K562 (cell line): Measurements from ENCODE around the gene FAM124A.

Experiments used
- ESRRA ChIP-seq: fragments of 450-650 bp; IDR thresholded peaks from 2 replicates; pipeline ENCODE4 v1.6.1; 2014; ENCODE audit warnings: low read depth, mild to moderate bottlenecking, moderate library complexity, borderline replicate concordance
- EZH2 ChIP-seq: IDR thresholded peaks from 2 replicates; pipeline ENCODE4 v1.6.1; 2012; ENCODE audit warnings: low read depth, mild to moderate bottlenecking, inconsistent platforms, low read length, borderline replicate concordance
- NBN ChIP-seq: fragments of 450-650 bp; IDR thresholded peaks from 2 replicates; pipeline ENCODE4 v1.6.1; 2016; ENCODE audit warnings: low read depth, mild to moderate bottlenecking
- NFIC ChIP-seq: fragments of 450-650 bp; IDR thresholded peaks from 2 replicates; pipeline ENCODE4 v1.6.1; 2017; ENCODE audit warnings: mild to moderate bottlenecking, inconsistent platforms
- RAD21 ChIP-seq, 2 experiments: fragments of 250-450 bp in 1 of 2; fragments of 450-650 bp in 1 of 2; sonication (Bioruptor Pico) in 1 of 2; formaldehyde crosslinking in 1 of 2; IDR thresholded peaks in 1 of 2; conservative IDR thresholded peaks in 1 of 2; 2 replicates each; pipeline versions ENCODE4 v1.4.0 to v1.8.0; 2020 to 2022; ENCODE audit warnings: mild to moderate bottlenecking in 2 of 2, moderate library complexity in 1 of 2
- SMARCC2 ChIP-seq: fragments of 450-650 bp; IDR thresholded peaks from 2 replicates; pipeline ENCODE4 v1.6.1; 2017; ENCODE audit warnings: antibody characterized with exemption, moderate library complexity, mild to moderate bottlenecking, low read depth
- SPI1 ChIP-seq: IDR thresholded peaks from 2 replicates; pipeline ENCODE4 v1.6.1; 2011; ENCODE audit warnings: low read depth, low read length, control low read depth, borderline replicate concordance
- SREBF1 ChIP-seq: fragments of 150-350 bp; IDR thresholded peaks from 2 replicates; pipeline ENCODE4 v1.6.1; 2014; ENCODE audit warnings: antibody characterized with exemption, low read depth, low read length, borderline replicate concordance
- ZBTB8A ChIP-seq: fragments of 450-650 bp; IDR thresholded peaks from 2 replicates; pipeline ENCODE4 v1.6.1; 2018; ENCODE audit warnings: mild to moderate bottlenecking, moderate library complexity; ENCODE audit not compliant: partially characterized antibody
- ZKSCAN1 ChIP-seq: fragments of 150-350 bp; IDR thresholded peaks from 2 replicates; pipeline ENCODE4 v1.6.1; 2016; ENCODE audit warnings: low read depth, low read length
- TF ChIP-seq, protein P1 (sequence below), 2 experiments: fragments of 450-650 bp in 1 of 2; IDR thresholded peaks; 2 replicates each; pipeline ENCODE4 v1.6.1; 2011 to 2017; ENCODE audit warnings: low read depth in 2 of 2, antibody characterized with exemption in 1 of 2, borderline replicate concordance in 1 of 2, low read length in 1 of 2, mild to moderate bottlenecking in 1 of 2, mixed read lengths in 1 of 2; ENCODE audit not compliant: control insufficient read depth in 1 of 2
- TF ChIP-seq, protein P2 (sequence below), 3 experiments: IDR thresholded peaks in 2 of 3; conservative IDR thresholded peaks in 1 of 3; 2 replicates each; pipeline ENCODE4 v1.5.1; 2011 to 2012; ENCODE audit warnings: low read length in 3 of 3, mild to moderate bottlenecking in 3 of 3, control low read depth in 2 of 3, improper control_type of control experiment in 1 of 3, inconsistent platforms in 1 of 3, low read depth in 1 of 3, mixed read lengths in 1 of 3, moderate library complexity in 1 of 3; ENCODE audit not compliant: insufficient read depth in 2 of 3
- TF ChIP-seq, protein P3 (sequence below): fragments of 250-450 bp; sonication (Bioruptor Pico); IDR thresholded peaks from 2 replicates; pipeline ENCODE4 v1.9.0; 2021; ENCODE audit warnings: mild to moderate bottlenecking
- TF ChIP-seq, protein P4 (sequence below): fragments of 450-650 bp; IDR thresholded peaks from 2 replicates; pipeline ENCODE4 v1.7.0; 2016; ENCODE audit warnings: borderline replicate concordance

DNA sequence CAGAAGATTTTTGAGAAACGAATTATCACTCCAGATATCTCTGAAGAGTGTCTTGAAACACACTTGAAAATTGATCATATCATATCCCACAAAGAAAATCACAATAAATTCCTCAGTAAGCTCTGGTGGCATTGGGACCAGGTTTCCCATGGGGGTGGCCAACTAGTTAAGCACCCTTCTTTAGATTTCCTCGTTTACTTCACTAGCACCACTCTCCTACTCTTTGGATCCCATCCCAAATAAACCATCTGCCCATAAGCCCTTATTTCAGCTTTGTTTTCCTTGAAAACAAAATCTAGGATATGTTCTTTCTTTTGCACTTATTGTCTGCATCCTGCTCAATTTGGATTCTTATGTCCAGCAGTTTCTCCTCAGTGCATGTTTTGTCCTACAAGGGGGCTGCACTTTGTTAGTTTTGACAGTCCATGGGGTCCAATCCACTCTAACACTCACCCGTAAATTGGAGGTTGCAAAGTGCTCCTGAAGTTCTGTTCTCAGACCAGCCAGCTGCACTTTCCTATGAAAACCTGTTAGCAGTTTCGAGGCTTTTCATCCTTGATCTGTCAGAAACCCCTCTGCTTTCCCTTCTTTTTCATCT lies 40.3 kb upstream of the FAM124A start:
- TF ChIP-seq SMARCC2 = no peak
- no peak for TF ChIP-seq NBN
- TF ChIP-seq NFIC = no peak
- no peak for TF ChIP-seq RAD21 (CRISPR knock-in tag; conservative IDR thresholded peaks at IDR 0.05 in 1 of 2, IDR thresholded peaks at IDR 0.05 in 1 of 2)
- TF ChIP-seq, protein P1, sequence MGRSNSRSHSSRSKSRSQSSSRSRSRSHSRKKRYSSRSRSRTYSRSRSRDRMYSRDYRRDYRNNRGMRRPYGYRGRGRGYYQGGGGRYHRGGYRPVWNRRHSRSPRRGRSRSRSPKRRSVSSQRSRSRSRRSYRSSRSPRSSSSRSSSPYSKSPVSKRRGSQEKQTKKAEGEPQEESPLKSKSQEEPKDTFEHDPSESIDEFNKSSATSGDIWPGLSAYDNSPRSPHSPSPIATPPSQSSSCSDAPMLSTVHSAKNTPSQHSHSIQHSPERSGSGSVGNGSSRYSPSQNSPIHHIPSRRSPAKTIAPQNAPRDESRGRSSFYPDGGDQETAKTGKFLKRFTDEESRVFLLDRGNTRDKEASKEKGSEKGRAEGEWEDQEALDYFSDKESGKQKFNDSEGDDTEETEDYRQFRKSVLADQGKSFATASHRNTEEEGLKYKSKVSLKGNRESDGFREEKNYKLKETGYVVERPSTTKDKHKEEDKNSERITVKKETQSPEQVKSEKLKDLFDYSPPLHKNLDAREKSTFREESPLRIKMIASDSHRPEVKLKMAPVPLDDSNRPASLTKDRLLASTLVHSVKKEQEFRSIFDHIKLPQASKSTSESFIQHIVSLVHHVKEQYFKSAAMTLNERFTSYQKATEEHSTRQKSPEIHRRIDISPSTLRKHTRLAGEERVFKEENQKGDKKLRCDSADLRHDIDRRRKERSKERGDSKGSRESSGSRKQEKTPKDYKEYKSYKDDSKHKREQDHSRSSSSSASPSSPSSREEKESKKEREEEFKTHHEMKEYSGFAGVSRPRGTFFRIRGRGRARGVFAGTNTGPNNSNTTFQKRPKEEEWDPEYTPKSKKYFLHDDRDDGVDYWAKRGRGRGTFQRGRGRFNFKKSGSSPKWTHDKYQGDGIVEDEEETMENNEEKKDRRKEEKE (IDR thresholded peaks at IDR 0.05; ENCODE audit: borderline replicate concordance in 1 of 2, control insufficient read depth in 1 of 2, low read depth in 2 of 2, low read length in 1 of 2) = no peak
- TF ChIP-seq, protein P2, sequence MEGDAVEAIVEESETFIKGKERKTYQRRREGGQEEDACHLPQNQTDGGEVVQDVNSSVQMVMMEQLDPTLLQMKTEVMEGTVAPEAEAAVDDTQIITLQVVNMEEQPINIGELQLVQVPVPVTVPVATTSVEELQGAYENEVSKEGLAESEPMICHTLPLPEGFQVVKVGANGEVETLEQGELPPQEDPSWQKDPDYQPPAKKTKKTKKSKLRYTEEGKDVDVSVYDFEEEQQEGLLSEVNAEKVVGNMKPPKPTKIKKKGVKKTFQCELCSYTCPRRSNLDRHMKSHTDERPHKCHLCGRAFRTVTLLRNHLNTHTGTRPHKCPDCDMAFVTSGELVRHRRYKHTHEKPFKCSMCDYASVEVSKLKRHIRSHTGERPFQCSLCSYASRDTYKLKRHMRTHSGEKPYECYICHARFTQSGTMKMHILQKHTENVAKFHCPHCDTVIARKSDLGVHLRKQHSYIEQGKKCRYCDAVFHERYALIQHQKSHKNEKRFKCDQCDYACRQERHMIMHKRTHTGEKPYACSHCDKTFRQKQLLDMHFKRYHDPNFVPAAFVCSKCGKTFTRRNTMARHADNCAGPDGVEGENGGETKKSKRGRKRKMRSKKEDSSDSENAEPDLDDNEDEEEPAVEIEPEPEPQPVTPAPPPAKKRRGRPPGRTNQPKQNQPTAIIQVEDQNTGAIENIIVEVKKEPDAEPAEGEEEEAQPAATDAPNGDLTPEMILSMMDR (IDR thresholded peaks at IDR 0.05 in 2 of 3, conservative IDR thresholded peaks at IDR 0.05 in 1 of 3; ENCODE audit: insufficient read depth in 2 of 3, low read depth in 1 of 3, low read length in 3 of 3) = no peak
- no peak for TF ChIP-seq ESRRA
- TF ChIP-seq ZKSCAN1 = no peak
- TF ChIP-seq ZBTB8A = no peak
- TF ChIP-seq EZH2 = no peak
- no peak for TF ChIP-seq SPI1
- TF ChIP-seq SREBF1 = no peak
- TF ChIP-seq, protein P3, sequence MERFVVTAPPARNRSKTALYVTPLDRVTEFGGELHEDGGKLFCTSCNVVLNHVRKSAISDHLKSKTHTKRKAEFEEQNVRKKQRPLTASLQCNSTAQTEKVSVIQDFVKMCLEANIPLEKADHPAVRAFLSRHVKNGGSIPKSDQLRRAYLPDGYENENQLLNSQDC (CRISPR knock-in tag) = no peak
- TF ChIP-seq, protein P4, sequence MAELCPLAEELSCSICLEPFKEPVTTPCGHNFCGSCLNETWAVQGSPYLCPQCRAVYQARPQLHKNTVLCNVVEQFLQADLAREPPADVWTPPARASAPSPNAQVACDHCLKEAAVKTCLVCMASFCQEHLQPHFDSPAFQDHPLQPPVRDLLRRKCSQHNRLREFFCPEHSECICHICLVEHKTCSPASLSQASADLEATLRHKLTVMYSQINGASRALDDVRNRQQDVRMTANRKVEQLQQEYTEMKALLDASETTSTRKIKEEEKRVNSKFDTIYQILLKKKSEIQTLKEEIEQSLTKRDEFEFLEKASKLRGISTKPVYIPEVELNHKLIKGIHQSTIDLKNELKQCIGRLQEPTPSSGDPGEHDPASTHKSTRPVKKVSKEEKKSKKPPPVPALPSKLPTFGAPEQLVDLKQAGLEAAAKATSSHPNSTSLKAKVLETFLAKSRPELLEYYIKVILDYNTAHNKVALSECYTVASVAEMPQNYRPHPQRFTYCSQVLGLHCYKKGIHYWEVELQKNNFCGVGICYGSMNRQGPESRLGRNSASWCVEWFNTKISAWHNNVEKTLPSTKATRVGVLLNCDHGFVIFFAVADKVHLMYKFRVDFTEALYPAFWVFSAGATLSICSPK = no peak
